ENCODE results near the gene JAZF1.

- TF ChIP-seq FOSL1 (IDR thresholded peaks at IDR 0.05; ENCODE audit: low read depth) (no peak), CTCF (IDR thresholded peaks at IDR 0.05 in 2 of 3, conservative IDR thresholded peaks at IDR 0.05 in 1 of 3; ENCODE audit: borderline replicate concordance in 1 of 3, insufficient read depth in 1 of 3, low read depth in 2 of 3, low read length in 2 of 3) (no peak), SIN3A (IDR thresholded peaks at IDR 0.05; ENCODE audit: low read depth) (no peak), POLR2A (IDR thresholded peaks at IDR 0.05; ENCODE audit: borderline replicate concordance, extremely low read depth, insufficient read depth, insufficient read length) (no peak), MAX (IDR thresholded peaks at IDR 0.05) (no peak), EZH2 (IDR thresholded peaks at IDR 0.05) (no peak)
These were observed 7.1 kb downstream of the JAZF1 start for GRCh38 chr7:28173531-28173930.
